H9 (cell line): ENCODE results near the gene SNAP47. TPM values are rescaled to one million over a fixed set of nuclear protein-coding genes. Genes with fewer than 3 reads are reported as not detected.

Experiments
- DNase-seq: peaks from one replicate; pipeline ENCODE4 v3.0.0-alpha.2; 2017
- H2AFZ ChIP-seq: one replicate; pipeline ENCODE4 v1.6.1; 2013; ENCODE audit warnings: mild to moderate bottlenecking, low read length, control low read depth, moderate library complexity
- H2AK5ac ChIP-seq: 2 replicates; pipeline ENCODE4 v1.6.1; 2013; ENCODE audit warnings: low read length, control low read depth, mixed read lengths; ENCODE audit not compliant: insufficient read length
- H2BK120ac ChIP-seq: one replicate; pipeline ENCODE4 v1.6.1; 2013; ENCODE audit warnings: low read depth, mild to moderate bottlenecking, low read length, control low read depth, inconsistent platforms; ENCODE audit not compliant: poor library complexity, severe bottlenecking
- H2BK12ac ChIP-seq: 2 replicates; pipeline ENCODE4 v1.6.1; 2013; ENCODE audit warnings: low read length, control low read depth, mixed read lengths, low read depth; ENCODE audit not compliant: insufficient read length
- H2BK15ac ChIP-seq: 2 replicates; pipeline ENCODE4 v1.6.1; 2013; ENCODE audit warnings: low read depth, low read length, control low read depth
- H2BK20ac ChIP-seq: one replicate; pipeline ENCODE4 v1.6.1; 2013; ENCODE audit warnings: low read depth, mild to moderate bottlenecking, low read length, control low read depth, inconsistent platforms; ENCODE audit not compliant: poor library complexity, severe bottlenecking
- H2BK5ac ChIP-seq: 2 replicates; pipeline ENCODE4 v1.6.1; 2013; ENCODE audit warnings: low read length, control low read depth, mixed read lengths; ENCODE audit not compliant: insufficient read length
- H3K14ac ChIP-seq: 2 replicates; pipeline ENCODE4 v1.6.1; 2013; ENCODE audit warnings: low read length, control low read depth; ENCODE audit not compliant: insufficient read depth
- H3K18ac ChIP-seq: 2 replicates; pipeline ENCODE4 v1.6.1; 2013; ENCODE audit warnings: low read depth, mild to moderate bottlenecking, mixed read lengths, low read length, control low read depth; ENCODE audit not compliant: insufficient read length
- H3K23ac ChIP-seq: 2 replicates; pipeline ENCODE4 v1.6.1; 2013; ENCODE audit warnings: low read length, control low read depth, mixed read lengths, low read depth; ENCODE audit not compliant: insufficient read length
- H3K23me2 ChIP-seq: 2 replicates; pipeline ENCODE4 v1.6.1; 2013; ENCODE audit warnings: low read depth, mild to moderate bottlenecking, mixed read lengths, low read length, control low read depth; ENCODE audit not compliant: insufficient read length, poor library complexity, severe bottlenecking
- H3K27ac ChIP-seq: 2 replicates; pipeline ENCODE4 v1.5.1; 2013; ENCODE audit warnings: low read length, control low read depth, mixed read lengths, low read depth; ENCODE audit not compliant: insufficient read length
- H3K27me3 ChIP-seq: 2 replicates; pipeline ENCODE4 v1.6.1; 2013; ENCODE audit warnings: low read length, control low read depth, inconsistent platforms; ENCODE audit not compliant: insufficient read depth
- H3K4ac ChIP-seq: 2 replicates; pipeline ENCODE4 v1.6.1; 2013; ENCODE audit warnings: low read depth, mild to moderate bottlenecking, control low read depth, inconsistent platforms, low read length, moderate library complexity
- H3K4me1 ChIP-seq: 2 replicates; pipeline ENCODE4 v1.6.1; 2013; ENCODE audit warnings: low read length, control low read depth, inconsistent platforms; ENCODE audit not compliant: insufficient read depth
- H3K4me2 ChIP-seq: 2 replicates; pipeline ENCODE4 v1.6.1; 2013; ENCODE audit warnings: low read length, control low read depth, mixed read lengths; ENCODE audit not compliant: insufficient read length, insufficient read depth
- H3K56ac ChIP-seq: 2 replicates; pipeline ENCODE4 v1.6.1; 2013; ENCODE audit warnings: low read depth, mild to moderate bottlenecking, mixed read lengths, low read length, control low read depth; ENCODE audit not compliant: insufficient read length
- H3K79me1 ChIP-seq: 2 replicates; pipeline ENCODE4 v1.6.1; 2013; ENCODE audit warnings: low read depth, mild to moderate bottlenecking, moderate library complexity, low read length, control low read depth, inconsistent platforms; ENCODE audit not compliant: insufficient read depth, poor library complexity, severe bottlenecking
- H3K79me2 ChIP-seq: 2 replicates; pipeline ENCODE4 v1.6.1; 2013; ENCODE audit warnings: low read length, control low read depth, inconsistent platforms; ENCODE audit not compliant: insufficient read depth
- H3K9ac ChIP-seq: 2 replicates; pipeline ENCODE4 v1.6.1; 2013; ENCODE audit warnings: low read length, control low read depth, mixed read lengths; ENCODE audit not compliant: insufficient read length; ENCODE audit errors: extremely low read depth
- H3K9me3 ChIP-seq: one replicate; pipeline ENCODE4 v1.6.1; 2013; ENCODE audit warnings: low read depth, low read length, inconsistent platforms; ENCODE audit not compliant: control insufficient read depth
- H3T11ph ChIP-seq: one replicate; pipeline ENCODE4 v1.6.1; 2013; ENCODE audit warnings: mild to moderate bottlenecking, low read length, control low read depth, inconsistent platforms
- H4K20me1 ChIP-seq: one replicate; pipeline ENCODE4 v1.6.1; 2013; ENCODE audit not compliant: control insufficient read depth, insufficient read length, insufficient read depth
- H4K5ac ChIP-seq: 2 replicates; pipeline ENCODE4 v1.6.1; 2013; ENCODE audit warnings: low read depth, mild to moderate bottlenecking, mixed read lengths, low read length, control low read depth; ENCODE audit not compliant: insufficient read length
- H4K8ac ChIP-seq: replicated peaks from 2 replicates; pipeline ENCODE4 v1.6.1; 2013; ENCODE audit warnings: low read length, control low read depth, mixed read lengths, low read depth; ENCODE audit not compliant: insufficient read length
- H4K91ac ChIP-seq: 2 replicates; pipeline ENCODE4 v1.6.1; 2013; ENCODE audit warnings: low read depth, mild to moderate bottlenecking, moderate library complexity, mixed read lengths, low read length, control low read depth; ENCODE audit not compliant: insufficient read length
- H3K27ac Mint-ChIP-seq, 3 experiments: 2 replicates in 2 of 3; 3 replicates in 1 of 3; pipeline ENCODE4 v1.8.0; 2020 to 2021; ENCODE audit warnings: mixed read lengths in 3 of 3, mild to moderate bottlenecking in 1 of 3, moderate library complexity in 1 of 3
- H3K27me3 Mint-ChIP-seq: 2 replicates; pipeline ENCODE4 v1.8.0; 2021; ENCODE audit warnings: low read depth, mild to moderate bottlenecking, moderate library complexity, mixed read lengths
- H3K36me3 Mint-ChIP-seq, 3 experiments: 2 replicates in 2 of 3; 3 replicates in 1 of 3; pipeline ENCODE4 v1.8.0; 2020 to 2021; ENCODE audit warnings: low read depth in 3 of 3, mixed read lengths in 3 of 3; ENCODE audit not compliant: insufficient read depth in 1 of 3
- H3K4me1 Mint-ChIP-seq, 2 experiments: 2 replicates each; pipeline ENCODE4 v1.8.0; 2020; ENCODE audit warnings: mixed read lengths in 2 of 2
- H3K4me3 Mint-ChIP-seq, 2 experiments: 2 replicates in 1 of 2; 3 replicates in 1 of 2; pipeline ENCODE4 v1.8.0; 2020 to 2021; ENCODE audit warnings: mild to moderate bottlenecking in 2 of 2, mixed read lengths in 2 of 2, moderate library complexity in 1 of 2
- H3K9me3 Mint-ChIP-seq, 2 experiments: 2 replicates in 1 of 2; 3 replicates in 1 of 2; pipeline ENCODE4 v1.8.0; 2020; ENCODE audit warnings: mild to moderate bottlenecking in 2 of 2, mixed read lengths in 2 of 2, moderate library complexity in 1 of 2
- CTCF ChIP-seq: fragments of 200-600 bp; sonication (generic); conservative IDR thresholded peaks from 3 replicates; pipeline ENCODE4 v1.8.0; 2021; ENCODE audit warnings: antibody characterized with exemption, mild to moderate bottlenecking
- WGBS: extraction: QIAGEN DNeasy Blood & Tissue Kit; methylation state at CpG from one replicate; pipeline ENCODE4 v1.1.7; 2013; ENCODE audit warnings: missing lambda C conversion rate, low lambda C conversion rate, mixed read lengths; ENCODE audit not compliant: insufficient read length; ENCODE audit errors: extremely low coverage; 5-methylcytosine and 5-hydroxymethylcytosine counted together
- total RNA-seq: library from RNA; stranded (reverse); gene quantifications from 2 replicates; pipeline ENCODE4 v1.2.1, GENCODE V29; 2021

SNAP47 gene
- total RNA-seq, 1 experiment from 2014 or later, result 44.1 TPM

DNA sequence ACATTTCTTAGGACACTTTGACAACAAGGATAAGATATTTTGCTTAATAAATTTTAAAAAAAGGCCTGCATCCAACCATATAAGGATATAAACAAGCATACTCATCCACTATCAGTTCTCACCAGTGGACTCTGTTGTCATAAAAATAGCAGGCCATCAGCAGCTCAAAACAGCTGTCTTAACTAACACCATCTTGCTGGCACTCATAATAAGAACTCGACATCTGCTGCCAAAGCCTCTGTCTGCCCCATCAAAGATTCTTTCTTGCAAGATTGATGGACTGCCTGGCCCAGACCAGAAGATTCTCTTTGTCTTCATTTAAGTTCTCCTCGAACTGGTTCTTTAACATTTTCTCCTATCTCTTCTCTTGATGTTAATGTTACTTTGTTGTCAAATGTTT is 10.2 kb upstream of the SNAP47 start:
- Histone ChIP-seq H3K9me3 (peaks cover 34% of the 10 kb centered on the region), H3K4ac (no peak overlapping the region), H2AFZ (no peak overlapping the region), H2BK5ac (no peak overlapping the region), H4K91ac (no peak overlapping the region), H2BK12ac (no peak overlapping the region), H3K23ac (no peak overlapping the region), H3K14ac (no peak overlapping the region), H3K23me2 (peaks cover 5% of the 10 kb centered on the region), H2BK15ac (no peak overlapping the region), H3K18ac (no peak overlapping the region), H3K4me1 (peaks cover 2% of the 10 kb centered on the region; the same call in 1 of the 2 replicates), H2BK20ac (no peak overlapping the region), H4K20me1 (peaks cover 2% of the 10 kb centered on the region), H3K9ac (no peak overlapping the region), H4K5ac (no peak overlapping the region), H3K27me3 (no peaks in the 10 kb centered on the region), H2BK120ac (no peak overlapping the region), H3T11ph (no peak overlapping the region), H3K79me1 (no peaks in the 10 kb centered on the region), H4K8ac (no peak overlapping the region), H2AK5ac (no peak overlapping the region), H3K56ac (no peak overlapping the region), H3K79me2 (no peaks in the 10 kb centered on the region), H3K4me2 (no peak overlapping the region), H3K27ac (no peak overlapping the region)
- H3K4me3 Mint-ChIP-seq, result no peak overlapping the region
- peaks cover 14 to 44% (median 31%) of the 10 kb centered on the region in 3 experiments for H3K36me3 Mint-ChIP-seq
- H3K27me3 Mint-ChIP-seq, result peaks cover 25% of the 10 kb centered on the region
- no peak for TF ChIP-seq CTCF
- H3K9me3 Mint-ChIP-seq, result peaks cover 43% of the 10 kb centered on the region in 2 experiments
- H3K4me1 Mint-ChIP-seq, result peaks cover 16 to 30% of the 10 kb centered on the region in 2 experiments
- no peak overlapping the region for H3K27ac Mint-ChIP-seq
- DNase-seq, result no peak
- WGBS, result no CpG with 5 or more reads among the region's 2 CpGs
